ENCODE data around the gene MPPED1. TPM values are rescaled to one million over a fixed set of nuclear protein-coding genes. Genes with fewer than 3 reads are reported as not detected.

Gene MPPED1
- polyA plus RNA-seq, 1 of the 3 experiments (the other 2 are of a cell fraction): 0.03 TPM

DNA sequence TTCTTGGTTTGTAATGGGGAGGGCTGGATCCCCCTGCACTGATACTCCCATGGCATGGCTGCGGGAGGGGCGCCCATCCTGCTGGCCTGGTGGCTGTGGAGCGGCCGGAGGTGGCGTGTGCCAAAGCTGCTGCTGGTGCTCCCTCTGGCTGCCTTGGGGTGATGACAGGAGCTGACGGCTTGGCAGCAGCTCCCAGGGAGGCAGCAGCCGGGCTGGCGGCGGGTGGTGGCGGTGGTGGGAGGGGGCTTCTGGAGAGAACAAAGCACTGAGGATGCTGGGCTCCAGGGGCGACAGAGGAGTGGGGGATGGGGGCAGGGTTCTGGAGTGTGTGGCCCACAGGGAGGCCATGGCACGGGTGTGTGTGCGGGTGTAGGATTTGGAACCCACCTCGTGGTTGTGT lies 11.4 kb upstream of the MPPED1 start:
- no peak for TF ChIP-seq RFX5 (IDR thresholded peaks at IDR 0.05; ENCODE audit: low read length)
- TF ChIP-seq EP300 (IDR thresholded peaks at IDR 0.05; ENCODE audit: borderline replicate concordance in 1 of 2, low read depth in 1 of 2, low read length in 1 of 2): no peak
- TF ChIP-seq JUND (IDR thresholded peaks at IDR 0.05): no peak
- TF ChIP-seq RAD21 (IDR thresholded peaks at IDR 0.05; ENCODE audit: low read length): no peak
- no peak for TF ChIP-seq CHD2 (IDR thresholded peaks at IDR 0.05; ENCODE audit: low read length, partially characterized antibody)
- no peak for TF ChIP-seq TCF12 (IDR thresholded peaks at IDR 0.05)
- TF ChIP-seq NFIC (IDR thresholded peaks at IDR 0.05; ENCODE audit: borderline replicate concordance): no peak
- TF ChIP-seq, protein P1, sequence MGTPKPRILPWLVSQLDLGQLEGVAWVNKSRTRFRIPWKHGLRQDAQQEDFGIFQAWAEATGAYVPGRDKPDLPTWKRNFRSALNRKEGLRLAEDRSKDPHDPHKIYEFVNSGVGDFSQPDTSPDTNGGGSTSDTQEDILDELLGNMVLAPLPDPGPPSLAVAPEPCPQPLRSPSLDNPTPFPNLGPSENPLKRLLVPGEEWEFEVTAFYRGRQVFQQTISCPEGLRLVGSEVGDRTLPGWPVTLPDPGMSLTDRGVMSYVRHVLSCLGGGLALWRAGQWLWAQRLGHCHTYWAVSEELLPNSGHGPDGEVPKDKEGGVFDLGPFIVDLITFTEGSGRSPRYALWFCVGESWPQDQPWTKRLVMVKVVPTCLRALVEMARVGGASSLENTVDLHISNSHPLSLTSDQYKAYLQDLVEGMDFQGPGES (IDR thresholded peaks at IDR 0.05; ENCODE audit: low read depth, low read length): no peak
- no peak for TF ChIP-seq POLR2AphosphoS5 (IDR thresholded peaks at IDR 0.05; ENCODE audit: low read depth, low read length)
- TF ChIP-seq, protein P2, sequence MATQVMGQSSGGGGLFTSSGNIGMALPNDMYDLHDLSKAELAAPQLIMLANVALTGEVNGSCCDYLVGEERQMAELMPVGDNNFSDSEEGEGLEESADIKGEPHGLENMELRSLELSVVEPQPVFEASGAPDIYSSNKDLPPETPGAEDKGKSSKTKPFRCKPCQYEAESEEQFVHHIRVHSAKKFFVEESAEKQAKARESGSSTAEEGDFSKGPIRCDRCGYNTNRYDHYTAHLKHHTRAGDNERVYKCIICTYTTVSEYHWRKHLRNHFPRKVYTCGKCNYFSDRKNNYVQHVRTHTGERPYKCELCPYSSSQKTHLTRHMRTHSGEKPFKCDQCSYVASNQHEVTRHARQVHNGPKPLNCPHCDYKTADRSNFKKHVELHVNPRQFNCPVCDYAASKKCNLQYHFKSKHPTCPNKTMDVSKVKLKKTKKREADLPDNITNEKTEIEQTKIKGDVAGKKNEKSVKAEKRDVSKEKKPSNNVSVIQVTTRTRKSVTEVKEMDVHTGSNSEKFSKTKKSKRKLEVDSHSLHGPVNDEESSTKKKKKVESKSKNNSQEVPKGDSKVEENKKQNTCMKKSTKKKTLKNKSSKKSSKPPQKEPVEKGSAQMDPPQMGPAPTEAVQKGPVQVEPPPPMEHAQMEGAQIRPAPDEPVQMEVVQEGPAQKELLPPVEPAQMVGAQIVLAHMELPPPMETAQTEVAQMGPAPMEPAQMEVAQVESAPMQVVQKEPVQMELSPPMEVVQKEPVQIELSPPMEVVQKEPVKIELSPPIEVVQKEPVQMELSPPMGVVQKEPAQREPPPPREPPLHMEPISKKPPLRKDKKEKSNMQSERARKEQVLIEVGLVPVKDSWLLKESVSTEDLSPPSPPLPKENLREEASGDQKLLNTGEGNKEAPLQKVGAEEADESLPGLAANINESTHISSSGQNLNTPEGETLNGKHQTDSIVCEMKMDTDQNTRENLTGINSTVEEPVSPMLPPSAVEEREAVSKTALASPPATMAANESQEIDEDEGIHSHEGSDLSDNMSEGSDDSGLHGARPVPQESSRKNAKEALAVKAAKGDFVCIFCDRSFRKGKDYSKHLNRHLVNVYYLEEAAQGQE (IDR thresholded peaks at IDR 0.05; ENCODE audit: low read depth, low read length): no peak
- TF ChIP-seq, protein P3, sequence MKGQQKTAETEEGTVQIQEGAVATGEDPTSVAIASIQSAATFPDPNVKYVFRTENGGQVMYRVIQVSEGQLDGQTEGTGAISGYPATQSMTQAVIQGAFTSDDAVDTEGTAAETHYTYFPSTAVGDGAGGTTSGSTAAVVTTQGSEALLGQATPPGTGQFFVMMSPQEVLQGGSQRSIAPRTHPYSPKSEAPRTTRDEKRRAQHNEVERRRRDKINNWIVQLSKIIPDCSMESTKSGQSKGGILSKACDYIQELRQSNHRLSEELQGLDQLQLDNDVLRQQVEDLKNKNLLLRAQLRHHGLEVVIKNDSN (IDR thresholded peaks at IDR 0.05; ENCODE audit: borderline replicate concordance, low read depth): no peak
- no peak for TF ChIP-seq MEF2A (IDR thresholded peaks at IDR 0.05; ENCODE audit: borderline replicate concordance, low read depth)
- TF ChIP-seq, protein P4, sequence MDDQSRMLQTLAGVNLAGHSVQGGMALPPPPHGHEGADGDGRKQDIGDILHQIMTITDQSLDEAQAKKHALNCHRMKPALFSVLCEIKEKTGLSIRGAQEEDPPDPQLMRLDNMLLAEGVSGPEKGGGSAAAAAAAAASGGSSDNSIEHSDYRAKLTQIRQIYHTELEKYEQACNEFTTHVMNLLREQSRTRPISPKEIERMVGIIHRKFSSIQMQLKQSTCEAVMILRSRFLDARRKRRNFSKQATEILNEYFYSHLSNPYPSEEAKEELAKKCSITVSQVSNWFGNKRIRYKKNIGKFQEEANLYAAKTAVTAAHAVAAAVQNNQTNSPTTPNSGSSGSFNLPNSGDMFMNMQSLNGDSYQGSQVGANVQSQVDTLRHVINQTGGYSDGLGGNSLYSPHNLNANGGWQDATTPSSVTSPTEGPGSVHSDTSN (IDR thresholded peaks at IDR 0.05): no peak
- no peak for TF ChIP-seq EZH2phosphoT487 (IDR thresholded peaks at IDR 0.05; ENCODE audit: borderline replicate concordance, low read depth)
- TF ChIP-seq GABPA (IDR thresholded peaks at IDR 0.05; ENCODE audit: low read depth): no peak
- no peak for TF ChIP-seq FOSL2 (IDR thresholded peaks at IDR 0.05; ENCODE audit: borderline replicate concordance, low read depth)
- TF ChIP-seq RXRA (IDR thresholded peaks at IDR 0.05; ENCODE audit: borderline replicate concordance, low read depth): no peak
- no peak for TF ChIP-seq RCOR1 (IDR thresholded peaks at IDR 0.05; ENCODE audit: low read length)
- no peak for TF ChIP-seq TEAD4 (IDR thresholded peaks at IDR 0.05; ENCODE audit: borderline replicate concordance, insufficient read depth)
- no peak for TF ChIP-seq GATA2 (CRISPR knock-in tag; IDR thresholded peaks at IDR 0.05)
- Histone ChIP-seq H3K9ac (no peak overlapping the region), H3K27ac (ENCODE audit: low read depth in 2 of 2, low read length in 1 of 2) (no peak overlapping the region), H3F3A (replicated peaks; ENCODE audit: insufficient read depth) (no peaks in the 10 kb centered on the region), H3K79me2 (ENCODE audit: insufficient read depth) (no peaks in the 10 kb centered on the region), H2AFZ (ENCODE audit: low read depth) (no peak overlapping the region), H3K36me3 (replicated peaks in 1 of 2; ENCODE audit: control insufficient read depth in 1 of 2, insufficient read depth in 2 of 2, low read length in 1 of 2) (no peaks in the 10 kb centered on the region), H3K4me3 (ENCODE audit: low read depth in 2 of 2, low read length in 1 of 2) (no peak overlapping the region), H3K9me3 (no peaks in the 10 kb centered on the region), H3K27me3 (ENCODE audit: insufficient read depth) (no peaks in the 10 kb centered on the region), H4K20me1 (ENCODE audit: insufficient read depth) (no peaks in the 10 kb centered on the region), H3K4me1 (ENCODE audit: control insufficient read depth in 1 of 2, insufficient read depth in 2 of 2, low read depth in 1 of 2, low read length in 1 of 2) (no peaks in the 10 kb centered on the region), H3K4me2 (no peak overlapping the region), H3K9me2 (no peaks in the 10 kb centered on the region)
- CTCF ChIA-PET: interaction anchor here (1.3 kb wide), 1 partner anchor 11 kb away, joined by 3 read pairs; no protein-coding TSS in a partner anchor
- DNase-seq: no peak
- POLR2A ChIA-PET: no interaction called here
- WGBS (ENCODE audit: low lambda C conversion rate): 40% methylated on average over 1 of the region's 14 CpGs
